ENCODE results near the gene GIMAP4.
"Not testable (repeated sequence)": the region's sequence is repeated elsewhere in the genome, so short reads cannot be mapped to it uniquely, and the experiment has no call there.

Gene GIMAP4

GRCh38 chr7:150567169-150567568, at the start of gene GIMAP4:
TSS of gene GIMAP4 (plus strand) at chr7:150567390. CDS start at chr7:150569902, 2,512 bp downstream.
- no peak for DNase-seq

GRCh38 chr7:150519310-150519709, 47.9 kb upstream of the GIMAP4 start:
- no peak for DNase-seq

- no peak for DNase-seq
Observed at GRCh38 chr7:150520145-150520544, 47.0 kb upstream of the GIMAP4 start.

- DNase-seq = not testable (repeated sequence)
Observed at GRCh38 chr7:150522931-150523330, 44.3 kb upstream of the GIMAP4 start.

- DNase-seq = no peak
Observed at GRCh38 chr7:150524018-150524417, 43.2 kb upstream of the GIMAP4 start.

- no peak for DNase-seq
Observed at GRCh38 chr7:150531704-150532103, 35.5 kb upstream of the GIMAP4 start.

GRCh38 chr7:150538259-150538658, 28.9 kb upstream of the GIMAP4 start:
- no peak for DNase-seq

- no peak for DNase-seq
Observed at GRCh38 chr7:150553163-150553562, 14.0 kb upstream of the GIMAP4 start.

GRCh38 chr7:150556521-150557138, 10.6 kb upstream of the GIMAP4 start:
- no peak for DNase-seq

GRCh38 chr7:150560486-150560885, 6.7 kb upstream of the GIMAP4 start:
- DNase-seq = no peak

- DNase-seq = no peak
Observed at GRCh38 chr7:150562919-150563318, 4.3 kb upstream of the GIMAP4 start.

GRCh38 chr7:150564006-150564405, 3.2 kb upstream of the GIMAP4 start:
- no peak for DNase-seq

GRCh38 chr7:150564566-150564965, 2.6 kb upstream of the GIMAP4 start:
- no peak for DNase-seq

GRCh38 chr7:150565239-150565638, 2.0 kb upstream of the GIMAP4 start:
- DNase-seq = no peak

- DNase-seq = no peak
Observed at GRCh38 chr7:150566123-150566522, 1.1 kb upstream of the GIMAP4 start.

GRCh38 chr7:150566572-150566971, 618 bp upstream of the GIMAP4 start:
- DNase-seq = no peak

GRCh38 chr7:150567871-150568301, 696 bp downstream of the GIMAP4 start:
- DNase-seq = no peak

GRCh38 chr7:150568714-150569113, 1.5 kb downstream of the GIMAP4 start:
- DNase-seq = no peak

GRCh38 chr7:150569245-150569955, 2.2 kb downstream of the GIMAP4 start:
- no peak for DNase-seq

- DNase-seq = no peak
Observed at GRCh38 chr7:150570556-150571465, 3.6 kb downstream of the GIMAP4 start.

- no peak for DNase-seq
Observed at GRCh38 chr7:150572496-150572895, 5.3 kb downstream of the GIMAP4 start.

- DNase-seq = not testable (repeated sequence)
Observed at GRCh38 chr7:150579979-150580637, 12.9 kb downstream of the GIMAP4 start.

All from SHP77 treated with DMSO at 0.1 percent for 48 hours (cell line).